Medulla oblongata (tissue), 1 donor: Measurements from ENCODE around the gene RIPK1.
"Not testable (repeated sequence)": the region's sequence is repeated elsewhere in the genome, so short reads cannot be mapped to it uniquely, and the experiment has no call there.

Source experiments
- DNase-seq: peaks from one replicate; pipeline ENCODE4 v3.0.0-alpha.2; 2015; ENCODE audit errors: extremely low spot score

Gene RIPK1

GRCh38 chr6:3045777-3046176, 22.5 kb upstream of the RIPK1 start:
- no peak for DNase-seq

- no peak for DNase-seq
These were observed 22.0 kb upstream of the RIPK1 start for GRCh38 chr6:3046295-3046694.

GRCh38 chr6:3048009-3048408, 20.3 kb upstream of the RIPK1 start:
- not testable (repeated sequence) for DNase-seq

GRCh38 chr6:3052481-3053230, 15.6 kb upstream of the RIPK1 start:
- no peak for DNase-seq

GRCh38 chr6:3053231-3053508, 15.1 kb upstream of the RIPK1 start:
- no peak for DNase-seq

- DNase-seq: peak; percentile 43
These were observed 13.8 kb upstream of the RIPK1 start for GRCh38 chr6:3054229-3055157.

- DNase-seq: not testable (repeated sequence)
These were observed 13.2 kb upstream of the RIPK1 start for GRCh38 chr6:3055158-3055499.

GRCh38 chr6:3057063-3057770, 11.1 kb upstream of the RIPK1 start:
- no peak for DNase-seq

GRCh38 chr6:3058957-3059356, 9.3 kb upstream of the RIPK1 start:
- DNase-seq: no peak

- DNase-seq: not testable (repeated sequence)
These were observed 8.2 kb upstream of the RIPK1 start for GRCh38 chr6:3060092-3060491.

- no peak for DNase-seq
These were observed 6.8 kb upstream of the RIPK1 start for GRCh38 chr6:3061501-3061941.

GRCh38 chr6:3063340-3063732, 5.0 kb upstream of the RIPK1 start:
- DNase-seq: not testable (repeated sequence)

- peak; percentile 93 for DNase-seq
These were observed 4.3 kb upstream of the RIPK1 start for GRCh38 chr6:3063733-3064700.

GRCh38 chr6:3071568-3071967, 3.3 kb downstream of the RIPK1 start:
- no peak for DNase-seq

GRCh38 chr6:3072798-3073197, 4.5 kb downstream of the RIPK1 start:
- DNase-seq: no peak

GRCh38 chr6:3073382-3073781, 5.1 kb downstream of the RIPK1 start:
- DNase-seq: no peak

- DNase-seq: no peak
These were observed 7.4 kb downstream of the RIPK1 start for GRCh38 chr6:3075772-3076113.

GRCh38 chr6:3076320-3076719, 8.0 kb downstream of the RIPK1 start:
- no peak for DNase-seq

- DNase-seq: no peak
These were observed 9.1 kb downstream of the RIPK1 start for GRCh38 chr6:3077430-3077829.

- DNase-seq: not testable (repeated sequence)
These were observed 10.7 kb downstream of the RIPK1 start for GRCh38 chr6:3078952-3079351.

- DNase-seq: no peak
These were observed 11.4 kb downstream of the RIPK1 start for GRCh38 chr6:3079682-3080081.
